ENCODE measurements around the gene RAB40A. TPM values are rescaled to one million over a fixed set of nuclear protein-coding genes. Genes with fewer than 3 reads are reported as not detected.

Gene RAB40A
- total RNA-seq, 2 donors from 2014 or later = 0.51 to 0.66 TPM

DNA sequence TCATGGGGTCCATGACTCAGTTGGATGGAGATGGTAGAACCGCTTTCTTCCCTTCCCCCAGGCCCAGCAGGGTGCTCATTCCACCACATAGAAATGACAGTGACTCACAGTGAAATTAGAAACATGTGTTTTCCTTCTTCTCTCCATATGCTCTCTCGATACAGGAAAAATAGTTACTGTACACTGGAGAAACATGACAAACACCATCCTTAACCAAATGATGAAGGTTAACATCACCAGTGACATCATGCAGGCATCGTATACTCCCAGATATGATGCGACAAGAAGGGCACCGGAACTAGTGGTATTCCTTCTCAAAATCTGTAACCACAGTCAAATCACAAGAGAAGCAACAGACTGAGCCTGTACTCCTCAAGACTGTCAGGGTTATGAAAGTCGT lies 11.7 kb upstream of the RAB40A start:
- no peak overlapping the region for H3K27ac ChIP-seq (ENCODE audit: low read depth, low read length)
- 85 to 89% methylated on average over 4 to 5 of the region's 6 CpGs for WGBS, 2 experiments (ENCODE audit: insufficient coverage in 1 of 2, insufficient read length in 1 of 2)
- H3K9me3 ChIP-seq (ENCODE audit: control insufficient read depth, low read length) = no peaks in the 10 kb centered on the region
- no peaks in the 10 kb centered on the region for H3K36me3 Mint-ChIP-seq (ENCODE audit: low read depth)
- no peak overlapping the region for H3K4me3 ChIP-seq (ENCODE audit: low read length)
- H3K36me3 ChIP-seq (ENCODE audit: control insufficient read depth, insufficient read depth, low read length) = no peaks in the 10 kb centered on the region
- no peak overlapping the region for H3K27ac Mint-ChIP-seq
- no peaks in the 10 kb centered on the region for H3K27me3 ChIP-seq (ENCODE audit: control insufficient read depth, insufficient read depth, low read length, poor library complexity, severe bottlenecking)
- TF ChIP-seq, protein P1, sequence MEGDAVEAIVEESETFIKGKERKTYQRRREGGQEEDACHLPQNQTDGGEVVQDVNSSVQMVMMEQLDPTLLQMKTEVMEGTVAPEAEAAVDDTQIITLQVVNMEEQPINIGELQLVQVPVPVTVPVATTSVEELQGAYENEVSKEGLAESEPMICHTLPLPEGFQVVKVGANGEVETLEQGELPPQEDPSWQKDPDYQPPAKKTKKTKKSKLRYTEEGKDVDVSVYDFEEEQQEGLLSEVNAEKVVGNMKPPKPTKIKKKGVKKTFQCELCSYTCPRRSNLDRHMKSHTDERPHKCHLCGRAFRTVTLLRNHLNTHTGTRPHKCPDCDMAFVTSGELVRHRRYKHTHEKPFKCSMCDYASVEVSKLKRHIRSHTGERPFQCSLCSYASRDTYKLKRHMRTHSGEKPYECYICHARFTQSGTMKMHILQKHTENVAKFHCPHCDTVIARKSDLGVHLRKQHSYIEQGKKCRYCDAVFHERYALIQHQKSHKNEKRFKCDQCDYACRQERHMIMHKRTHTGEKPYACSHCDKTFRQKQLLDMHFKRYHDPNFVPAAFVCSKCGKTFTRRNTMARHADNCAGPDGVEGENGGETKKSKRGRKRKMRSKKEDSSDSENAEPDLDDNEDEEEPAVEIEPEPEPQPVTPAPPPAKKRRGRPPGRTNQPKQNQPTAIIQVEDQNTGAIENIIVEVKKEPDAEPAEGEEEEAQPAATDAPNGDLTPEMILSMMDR (conservative IDR thresholded peaks at IDR 0.05) = no peak
- no peak overlapping the region for H3K9ac ChIP-seq (ENCODE audit: extremely low read depth, low read length, poor library complexity, severe bottlenecking)
- H3K27me3 Mint-ChIP-seq (ENCODE audit: insufficient read depth) = peaks cover 7% of the 10 kb centered on the region
- no peak overlapping the region for H3K4me3 Mint-ChIP-seq
- H3K4me1 ChIP-seq (ENCODE audit: control insufficient read depth, insufficient read depth, low read length) = peaks cover 8% of the 10 kb centered on the region
- H3K4me1 Mint-ChIP-seq = peaks cover 19% of the 10 kb centered on the region
- no peak for DNase-seq
- no peaks in the 10 kb centered on the region for H3K9me3 Mint-ChIP-seq

- H3K27ac Mint-ChIP-seq = no peak overlapping the region
- H3K4me1 Mint-ChIP-seq = peaks cover 19% of the 10 kb centered on the region
- H3K9ac ChIP-seq (ENCODE audit: extremely low read depth, low read length, poor library complexity, severe bottlenecking) = no peak overlapping the region
- peaks cover 7% of the 10 kb centered on the region for H3K27me3 Mint-ChIP-seq (ENCODE audit: insufficient read depth)
- H3K36me3 Mint-ChIP-seq (ENCODE audit: low read depth) = no peaks in the 10 kb centered on the region
- no peak for DNase-seq
- no peaks in the 10 kb centered on the region for H3K27me3 ChIP-seq (ENCODE audit: control insufficient read depth, insufficient read depth, low read length, poor library complexity, severe bottlenecking)
- H3K27ac ChIP-seq (ENCODE audit: low read depth, low read length) = no peak overlapping the region
- TF ChIP-seq, protein P1 (conservative IDR thresholded peaks at IDR 0.05) = no peak
- WGBS, 2 experiments (ENCODE audit: insufficient coverage in 1 of 2, insufficient read length in 1 of 2) = 80% methylated on average over 1 of the region's 1 CpG; no CpG with 5 or more reads in 1 of the 2 experiments
- H3K9me3 ChIP-seq (ENCODE audit: control insufficient read depth, low read length) = no peaks in the 10 kb centered on the region
- H3K9me3 Mint-ChIP-seq = no peaks in the 10 kb centered on the region
- peaks cover 8% of the 10 kb centered on the region for H3K4me1 ChIP-seq (ENCODE audit: control insufficient read depth, insufficient read depth, low read length)
- no peak overlapping the region for H3K4me3 ChIP-seq (ENCODE audit: low read length)
- no peak overlapping the region for H3K4me3 Mint-ChIP-seq
- no peaks in the 10 kb centered on the region for H3K36me3 ChIP-seq (ENCODE audit: control insufficient read depth, insufficient read depth, low read length)
These were observed 11.3 kb upstream of the RAB40A start for GRCh38 chrX:103530545-103530944.

GRCh38 chrX:103529550-103529949 lies 10.3 kb upstream of the RAB40A start:
- TF ChIP-seq, protein P1 (conservative IDR thresholded peaks at IDR 0.05) = no peak
- H3K27ac ChIP-seq (ENCODE audit: low read depth, low read length) = no peak overlapping the region
- Mint-ChIP-seq H3K27ac (no peak overlapping the region), H3K4me3 (no peak overlapping the region), H3K9me3 (no peaks in the 10 kb centered on the region), H3K36me3 (ENCODE audit: low read depth) (no peaks in the 10 kb centered on the region), H3K4me1 (peaks cover 19% of the 10 kb centered on the region), H3K27me3 (ENCODE audit: insufficient read depth) (peaks cover 7% of the 10 kb centered on the region)
- no peak overlapping the region for H3K4me3 ChIP-seq (ENCODE audit: low read length)
- no peaks in the 10 kb centered on the region for H3K27me3 ChIP-seq (ENCODE audit: control insufficient read depth, insufficient read depth, low read length, poor library complexity, severe bottlenecking)
- H3K9me3 ChIP-seq (ENCODE audit: control insufficient read depth, low read length) = no peaks in the 10 kb centered on the region
- H3K9ac ChIP-seq (ENCODE audit: extremely low read depth, low read length, poor library complexity, severe bottlenecking) = no peak overlapping the region
- peaks cover 8% of the 10 kb centered on the region for H3K4me1 ChIP-seq (ENCODE audit: control insufficient read depth, insufficient read depth, low read length)
- WGBS, 2 experiments (ENCODE audit: insufficient coverage in 1 of 2, insufficient read length in 1 of 2) = 86% methylated on average over 3 of the region's 3 CpGs; no CpG with 5 or more reads in 1 of the 2 experiments
- no peaks in the 10 kb centered on the region for H3K36me3 ChIP-seq (ENCODE audit: control insufficient read depth, insufficient read depth, low read length)
- no peak for DNase-seq

Measured in endodermal cell (in vitro differentiated cells).